HG03066 (cell line): ENCODE data around the gene CEND1.

Experiments
- ATAC-seq: cut with Tn5 transposase; IDR thresholded peaks from one replicate; pipeline ENCODE4 v1.9.1; 2021; ENCODE audit warnings: low read depth; ENCODE audit not compliant: unreplicated experiment

CEND1 gene

GRCh38 chr11:789943-790342 is at the start of gene CEND1:
TSS of gene CEND1 (minus strand) at chr11:790090. CDS start at chr11:788576, 1,514 bp downstream.
- ATAC-seq, result no peak

DNA sequence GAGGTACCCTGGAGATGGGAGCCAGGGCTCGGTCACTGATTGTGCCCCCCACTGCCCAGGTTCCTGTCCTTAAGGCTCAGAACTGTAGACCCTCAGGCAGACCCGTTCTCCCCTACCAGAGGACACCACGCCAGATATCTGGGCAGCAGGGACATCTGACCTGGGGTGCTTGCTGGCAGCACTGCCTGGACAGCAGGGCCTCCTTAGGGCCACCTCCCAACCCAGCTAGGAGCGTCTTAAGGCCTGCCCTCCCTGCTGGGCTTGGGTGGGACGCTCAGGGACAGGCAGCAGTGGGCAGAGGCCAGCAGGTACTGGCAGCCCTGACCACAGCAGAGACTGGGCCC is 49.4 kb upstream of the CEND1 start:
- ATAC-seq, result no peak

- no peak for ATAC-seq
Measured at GRCh38 chr11:838441-839279, 48.8 kb upstream of the CEND1 start.

DNA sequence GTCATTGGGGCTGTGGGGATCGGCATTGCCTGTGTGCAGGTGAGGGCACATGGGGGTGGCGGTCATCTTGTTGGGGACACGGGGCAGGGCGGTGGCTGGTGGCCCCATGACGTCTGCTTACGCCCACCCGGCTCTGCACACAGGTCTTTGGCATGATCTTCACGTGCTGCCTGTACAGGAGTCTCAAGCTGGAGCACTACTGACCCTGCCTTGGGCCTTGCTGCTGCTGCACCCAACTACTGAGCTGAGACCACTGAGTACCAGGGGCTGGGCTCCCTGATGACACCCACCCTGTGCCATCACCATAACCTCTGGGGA is 48.1 kb upstream of the CEND1 start:
- ATAC-seq, result no peak

- no peak for ATAC-seq
Measured at GRCh38 chr11:837189-837989, 47.5 kb upstream of the CEND1 start.

DNA sequence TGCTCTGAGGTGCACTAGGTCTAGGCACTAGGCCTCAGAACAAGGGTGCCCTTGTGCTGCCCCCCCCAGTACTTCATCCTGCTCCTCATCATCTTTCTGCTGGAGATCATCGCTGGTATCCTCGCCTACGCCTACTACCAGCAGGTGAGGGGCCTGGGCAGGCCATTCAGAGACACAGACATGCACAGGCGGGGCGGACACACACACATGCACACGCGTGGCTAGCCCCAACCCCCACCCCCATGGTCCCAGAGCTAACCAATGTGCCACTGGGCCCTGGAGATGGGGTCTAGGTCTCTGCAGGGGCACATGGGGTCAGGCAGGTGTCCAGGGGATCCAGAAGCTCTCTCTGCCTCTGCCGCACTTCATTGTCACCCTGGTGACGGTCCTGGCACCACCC is 46.8 kb upstream of the CEND1 start:
- no peak for ATAC-seq

- ATAC-seq, result no peak
Measured at GRCh38 chr11:836274-836673, 46.4 kb upstream of the CEND1 start.

DNA sequence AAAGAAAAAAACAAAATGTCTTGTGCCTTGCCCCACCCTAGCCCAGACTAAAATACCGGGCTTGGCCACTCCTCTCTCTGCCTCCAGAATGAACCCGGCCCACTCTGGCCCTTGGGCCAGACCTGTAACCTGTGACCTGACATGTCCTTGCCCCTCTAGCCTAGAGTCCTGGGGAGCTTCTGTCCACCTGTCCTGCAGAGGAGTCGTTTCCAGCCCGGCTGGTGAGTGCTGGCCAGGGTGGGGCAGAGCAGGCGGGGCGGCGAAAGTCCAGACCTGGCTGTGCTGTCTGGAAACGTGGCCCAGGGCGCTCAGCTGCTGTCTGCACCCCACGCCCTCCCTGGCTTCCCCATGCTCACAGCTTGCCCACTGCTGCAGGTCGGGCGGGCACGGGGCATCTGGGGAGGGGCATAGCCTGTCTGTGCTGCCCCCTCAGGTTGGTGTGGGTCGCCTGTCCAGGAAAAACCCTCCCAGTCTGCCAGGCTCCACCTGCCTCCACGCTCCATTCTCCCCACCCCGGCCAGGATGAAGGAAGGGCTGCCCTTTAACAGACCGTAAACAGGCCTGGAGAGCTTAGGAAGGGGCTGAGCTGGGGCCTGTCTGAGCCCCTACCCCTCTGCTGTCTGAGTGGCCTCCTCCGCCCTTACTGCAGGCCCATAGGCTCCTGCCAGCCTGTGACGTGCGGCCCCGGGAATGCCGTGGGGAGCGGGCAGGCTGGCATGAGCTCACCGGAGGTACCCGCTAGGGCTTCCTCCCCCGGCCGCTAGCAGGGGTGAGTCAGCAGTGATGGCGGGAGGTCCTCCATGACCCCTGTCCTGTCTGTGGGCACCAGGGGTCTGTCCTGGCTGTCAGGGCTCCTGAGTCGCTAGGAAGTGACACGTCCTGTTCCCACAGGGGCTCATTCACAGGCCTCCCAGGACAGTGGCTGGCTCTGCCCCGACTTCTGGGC is 44.8 kb upstream of the CEND1 start:
- no peak for ATAC-seq

GRCh38 chr11:833849-834311 is 44.0 kb upstream of the CEND1 start:
- no peak for ATAC-seq

DNA sequence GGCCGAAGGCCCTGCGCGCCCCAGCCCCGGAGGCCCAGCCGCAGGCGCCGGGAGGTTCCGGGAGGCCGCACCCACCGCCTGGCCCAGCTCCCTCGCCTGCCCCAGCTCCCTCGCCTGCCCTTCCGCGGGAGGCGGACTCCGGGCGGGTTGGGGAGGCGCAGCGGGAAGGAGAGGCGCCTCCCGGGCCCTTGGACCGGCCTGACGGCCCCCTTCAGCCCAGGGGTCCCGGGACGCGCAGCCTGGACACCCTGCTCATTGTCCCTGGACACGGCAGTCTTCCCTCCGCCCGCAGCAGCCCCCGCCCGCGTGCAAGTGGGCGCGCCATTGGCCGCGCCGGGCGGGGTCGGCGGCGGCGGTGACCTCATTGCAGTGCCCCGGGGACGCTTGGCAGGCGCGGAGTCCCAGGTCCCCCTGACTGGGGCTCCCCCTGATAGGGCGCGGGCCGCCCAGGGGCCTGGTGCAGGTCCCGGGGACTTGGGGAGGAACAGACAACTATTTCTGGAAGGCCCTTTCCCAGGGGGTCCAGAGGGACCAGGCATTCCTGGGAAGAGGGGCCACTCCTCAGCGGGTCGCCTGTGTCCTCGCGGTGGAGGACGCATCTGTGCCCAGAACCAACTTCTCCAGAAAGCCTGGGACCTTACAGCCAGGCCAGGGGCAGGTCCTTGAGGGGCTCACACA is 43.4 kb upstream of the CEND1 start:
- ATAC-seq, result no peak

DNA sequence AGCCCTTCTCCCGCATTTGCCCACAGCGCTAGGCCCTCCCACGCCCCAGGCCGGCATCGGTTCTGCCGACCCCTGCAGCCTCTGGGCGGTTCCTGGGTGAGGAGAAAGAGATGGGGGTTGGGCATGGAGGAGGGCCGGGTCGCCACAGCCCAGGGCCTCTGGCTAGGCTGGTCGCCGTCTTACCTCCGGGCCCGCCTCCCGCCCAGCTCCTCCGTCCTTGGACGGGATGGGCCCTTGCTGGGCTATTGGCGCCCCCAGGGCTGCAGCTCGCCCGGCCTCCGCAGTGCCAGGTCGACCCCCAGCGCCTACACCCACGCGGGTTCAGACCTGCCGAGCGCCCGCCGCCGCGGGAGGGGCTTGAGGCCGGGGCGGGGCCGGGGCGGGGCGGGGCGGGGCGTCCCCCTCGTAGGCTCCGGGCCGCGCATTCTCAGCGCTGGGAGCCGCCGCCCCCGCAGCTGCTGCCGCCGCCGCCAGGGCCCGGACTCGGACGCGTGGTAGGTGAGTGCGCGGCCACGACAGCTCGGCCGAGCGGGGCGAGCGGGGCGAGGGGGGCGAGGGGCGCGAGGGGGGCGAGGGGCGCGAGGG is 42.7 kb upstream of the CEND1 start, which contains the start of gene CD151:
CD151 (plus strand) TSS at position 424 of the 585 bp plus-strand sequence. CDS start 3,118 bp downstream, outside the sequence.
- ATAC-seq, result no peak

DNA sequence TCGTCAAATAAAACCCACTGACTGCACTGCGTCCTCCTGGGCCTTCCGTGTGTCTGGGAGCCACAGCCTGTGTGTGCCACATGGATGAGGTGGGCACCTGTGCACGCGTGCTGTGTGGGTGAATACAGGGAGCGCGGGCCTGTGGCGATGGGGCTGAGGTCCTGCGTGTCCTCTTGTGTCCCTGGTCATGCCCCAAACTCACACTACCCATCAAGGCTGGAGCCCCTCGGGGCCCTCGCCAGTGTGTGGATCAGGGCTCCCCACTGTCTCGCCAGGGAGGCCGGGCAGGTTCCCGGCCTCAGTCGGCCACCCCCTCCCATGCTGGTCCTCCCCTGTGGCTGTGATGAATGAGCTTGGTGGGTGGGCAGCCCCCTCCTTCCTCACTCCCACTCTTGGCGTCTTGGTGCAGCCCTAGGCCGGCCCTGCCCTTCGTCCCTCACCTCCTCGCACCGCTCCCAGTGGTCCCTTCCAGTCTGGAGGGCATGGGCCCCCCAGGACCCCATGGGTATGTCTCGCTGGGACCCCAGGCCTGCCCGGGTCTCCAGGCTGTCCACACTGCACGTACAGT is 42.2 kb upstream of the CEND1 start:
- ATAC-seq, result no peak

- ATAC-seq, result no peak
Measured at GRCh38 chr11:831118-831864, 41.4 kb upstream of the CEND1 start.

DNA sequence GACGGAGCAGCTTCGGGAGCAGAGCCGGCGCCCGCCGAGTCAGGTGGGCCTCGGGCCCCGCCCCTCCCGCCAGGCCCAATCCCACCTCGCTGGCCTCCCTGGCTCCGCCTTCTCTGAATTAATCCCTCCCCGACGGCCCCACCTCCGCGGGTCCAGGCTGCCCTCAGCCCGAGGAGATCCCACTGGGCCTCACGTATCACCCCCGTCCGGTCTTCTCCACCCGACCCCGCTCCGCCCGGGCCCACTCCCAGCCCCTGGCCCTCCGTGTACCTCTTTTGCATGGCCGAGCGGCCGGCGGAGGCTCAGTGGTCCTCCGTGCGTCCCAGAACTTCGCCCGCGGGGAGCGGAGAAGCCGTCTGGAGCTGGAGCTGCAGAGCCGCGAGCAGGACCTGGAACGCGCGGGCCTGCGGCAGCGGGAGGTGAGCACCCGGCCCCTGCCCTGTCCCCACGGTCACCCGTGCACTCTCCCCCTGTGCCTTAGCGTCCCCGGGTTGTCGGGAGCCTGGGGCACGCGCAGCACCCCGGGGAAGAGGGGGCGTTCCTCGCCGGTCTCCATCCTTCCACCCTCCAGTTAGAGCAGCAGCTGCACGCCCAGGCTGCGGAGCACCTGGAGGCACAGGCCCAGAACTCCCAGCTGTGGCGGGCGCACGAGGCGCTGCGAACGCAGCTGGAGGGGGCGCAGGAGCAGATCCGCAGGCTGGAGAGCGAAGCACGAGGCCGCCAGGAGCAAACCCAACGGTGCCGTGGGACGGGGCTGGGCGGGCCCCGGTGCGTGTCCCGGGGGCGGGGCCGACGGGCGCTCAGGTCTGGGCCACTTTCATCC is 40.6 kb upstream of the CEND1 start:
- ATAC-seq, result peak; percentile 24

DNA sequence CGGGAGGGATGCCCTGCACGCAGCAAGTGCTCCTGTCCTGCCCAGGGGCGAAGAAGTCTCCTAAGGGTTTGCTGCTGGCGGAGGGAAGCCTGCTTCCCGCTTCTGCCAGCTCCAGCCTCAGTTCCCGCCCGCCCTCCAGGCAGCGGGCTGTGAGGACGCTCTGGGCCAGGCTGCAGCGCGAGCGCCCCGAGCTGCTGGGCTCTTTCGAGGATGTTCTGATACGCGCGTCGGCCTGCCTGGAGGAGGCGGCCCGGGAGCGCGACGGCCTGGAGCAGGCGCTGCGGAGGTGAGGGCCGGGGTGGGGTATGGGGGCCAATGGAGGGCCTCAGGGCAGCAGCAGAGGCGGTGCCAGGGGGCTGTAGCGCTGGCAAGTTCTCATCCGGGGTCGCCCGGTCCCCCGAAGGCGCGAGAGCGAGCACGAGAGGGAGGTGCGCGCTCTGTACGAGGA is 40.0 kb upstream of the CEND1 start:
- ATAC-seq, result no peak

DNA sequence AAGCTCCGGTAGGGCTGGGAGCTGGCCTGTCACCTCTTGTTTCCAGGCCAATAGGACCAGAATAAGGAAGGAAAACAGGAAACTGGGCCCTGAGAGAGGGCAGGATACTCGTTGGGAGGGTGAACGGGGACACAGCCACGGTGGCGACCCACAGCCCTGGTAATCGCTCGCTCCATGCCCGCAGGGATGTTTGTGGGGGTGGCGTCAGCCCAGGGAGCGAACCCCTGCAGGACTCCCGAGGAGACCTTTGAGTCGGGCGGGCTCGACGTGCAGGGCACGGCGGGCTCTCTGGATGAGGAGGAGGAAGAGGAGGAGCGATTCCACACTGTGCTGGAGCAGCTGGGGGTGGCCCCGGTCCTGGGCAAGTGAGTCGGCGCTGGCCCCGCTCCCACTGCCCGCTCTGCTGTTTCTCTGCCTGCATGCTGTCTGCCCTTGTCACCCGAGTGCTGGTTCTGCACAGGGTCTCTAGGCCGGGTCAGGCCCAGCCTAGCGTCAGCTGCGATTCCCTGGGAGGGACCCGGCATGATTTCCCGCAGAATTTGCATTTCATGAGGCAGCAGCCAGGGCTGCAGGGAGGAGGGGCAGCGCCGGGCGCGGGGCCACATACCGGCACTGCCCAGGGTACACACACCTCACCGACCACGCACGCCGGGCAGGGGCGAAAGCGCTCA is 39.4 kb upstream of the CEND1 start:
- ATAC-seq, result no peak

GRCh38 chr11:828506-829175 is 38.8 kb upstream of the CEND1 start:
- ATAC-seq, result no peak
